Measurements from ENCODE around the gene C1orf116.

DNA sequence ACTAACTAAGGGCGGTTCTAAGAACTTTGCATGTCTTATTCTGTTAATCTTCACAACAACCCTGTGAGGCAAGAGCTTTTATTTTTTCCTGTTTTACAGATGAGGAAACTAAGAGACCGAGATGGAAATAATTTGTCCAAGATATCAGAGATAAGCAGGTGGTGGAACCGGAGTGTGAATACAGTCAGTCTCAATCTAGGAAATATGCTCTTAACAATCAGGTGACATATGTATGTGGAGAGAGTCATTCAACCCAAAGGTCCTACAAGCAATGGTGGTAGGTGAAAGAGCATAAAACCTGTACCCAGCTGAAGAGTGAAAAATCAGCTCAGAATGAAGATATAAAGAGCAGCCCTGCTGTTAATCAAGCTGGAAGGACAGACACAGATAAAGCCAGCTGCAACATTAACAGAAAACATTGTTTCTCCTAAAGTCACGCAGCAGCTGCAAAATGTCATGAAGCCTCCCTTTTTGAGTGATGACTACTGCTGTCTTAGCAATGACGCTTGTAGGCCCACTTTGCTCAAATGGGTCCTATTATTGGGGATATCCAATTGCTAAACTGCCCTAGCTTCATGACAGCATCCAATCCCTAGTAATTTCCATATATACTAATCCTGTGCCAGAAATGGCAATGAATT lies 31.8 kb downstream of the C1orf116 start:
- TF ChIP-seq BHLHE40 (IDR thresholded peaks at IDR 0.05; ENCODE audit: low read depth, low read length), result no peak
- no peak for TF ChIP-seq SMC3 (IDR thresholded peaks at IDR 0.05)
- TF ChIP-seq JUN (IDR thresholded peaks at IDR 0.05), result no peak

Measured in A549 (cell line).